SK-N-SH treated with all-trans-retinoic acid at 6 μM for 48 hours (cell line): ENCODE measurements around the gene ACOT9.

Experiments
- ATAC-seq: fragments of 200-7000 bp; cut with Tn5 transposase; 3 replicates; pipeline ENCODE4 v1.9.1; 2020; ENCODE audit warnings: mild to moderate bottlenecking, moderate library complexity
- ARNTL ChIP-seq: fragments of 450-650 bp; formaldehyde crosslinking; IDR thresholded peaks from 2 replicates; pipeline ENCODE4 v1.5.0; 2020; ENCODE audit warnings: low read depth, mild to moderate bottlenecking, moderate library complexity, borderline replicate concordance
- BACH2 ChIP-seq: fragments of 250-450 bp; sonication (Bioruptor Pico); IDR thresholded peaks from 2 replicates; pipeline ENCODE4 v1.9.0; 2021; ENCODE audit warnings: mild to moderate bottlenecking, borderline replicate concordance
- CREB5 ChIP-seq: fragments of 250-450 bp; sonication (Bioruptor Pico); IDR thresholded peaks from 2 replicates; pipeline ENCODE4 v1.5.1; 2020; ENCODE audit warnings: low read depth, mild to moderate bottlenecking, moderate library complexity
- CSDC2 ChIP-seq: fragments of 250-450 bp; sonication (Bioruptor Pico); IDR thresholded peaks from 2 replicates; pipeline ENCODE4 v1.5.0; 2020; ENCODE audit warnings: mild to moderate bottlenecking, moderate library complexity
- CSRNP3 ChIP-seq: fragments of 250-450 bp; sonication (Bioruptor Pico); IDR thresholded peaks from 2 replicates; pipeline ENCODE4 v1.5.1; 2021; ENCODE audit warnings: mild to moderate bottlenecking, moderate library complexity
- ESRRG ChIP-seq: fragments of 250-450 bp; sonication (Bioruptor Pico); IDR thresholded peaks from 2 replicates; pipeline ENCODE4 v1.6.1; 2021; ENCODE audit warnings: mild to moderate bottlenecking
- GLIS3 ChIP-seq: fragments of 250-450 bp; sonication (Bioruptor Pico); IDR thresholded peaks from 2 replicates; pipeline ENCODE4 v1.5.0; 2020; ENCODE audit warnings: mild to moderate bottlenecking, moderate library complexity
- ISL1 ChIP-seq: fragments of 250-450 bp; sonication (Bioruptor Pico); IDR thresholded peaks from 2 replicates; pipeline ENCODE4 v2.1.2; 2022; ENCODE audit warnings: mild to moderate bottlenecking, moderate library complexity
- OSR1 ChIP-seq: fragments of 250-450 bp; sonication (Bioruptor Pico); IDR thresholded peaks from 2 replicates; pipeline ENCODE4 v1.8.0; 2022; ENCODE audit warnings: moderate library complexity, mild to moderate bottlenecking, inconsistent platforms
- POU6F1 ChIP-seq: fragments of 250-450 bp; sonication (Bioruptor Pico); IDR thresholded peaks from 2 replicates; pipeline ENCODE4 v1.8.0; 2021; ENCODE audit warnings: low read depth, mild to moderate bottlenecking, moderate library complexity, borderline replicate concordance
- PPARA ChIP-seq: fragments of 250-450 bp; sonication (Bioruptor Pico); IDR thresholded peaks from 2 replicates; pipeline ENCODE4 v1.5.0; 2020; ENCODE audit warnings: mild to moderate bottlenecking, borderline replicate concordance
- RARB ChIP-seq: fragments of 250-450 bp; sonication (Bioruptor Pico); IDR thresholded peaks from 2 replicates; pipeline ENCODE4 v1.8.0; 2021; ENCODE audit warnings: mild to moderate bottlenecking, moderate library complexity
- SNAI2 ChIP-seq: fragments of 250-450 bp; sonication (Bioruptor Pico); IDR thresholded peaks from 2 replicates; pipeline ENCODE4 v1.5.0; 2020; ENCODE audit warnings: mild to moderate bottlenecking, moderate library complexity
- TCF4 ChIP-seq: fragments of 250-450 bp; sonication (Bioruptor Pico); IDR thresholded peaks from 2 replicates; pipeline ENCODE4 v1.8.0; 2021; ENCODE audit warnings: mild to moderate bottlenecking, moderate library complexity, borderline replicate concordance
- TOX ChIP-seq: fragments of 250-450 bp; sonication (Bioruptor Pico); IDR thresholded peaks from 2 replicates; pipeline ENCODE4 v1.8.0; 2021; ENCODE audit warnings: mild to moderate bottlenecking, moderate library complexity, borderline replicate concordance
- TSHZ2 ChIP-seq: fragments of 250-450 bp; sonication (Bioruptor Pico); IDR thresholded peaks from 2 replicates; pipeline ENCODE4 v1.5.0; 2020; ENCODE audit warnings: mild to moderate bottlenecking, moderate library complexity
- ZC3H10 ChIP-seq: fragments of 250-450 bp; sonication (Bioruptor Pico); IDR thresholded peaks from 2 replicates; pipeline ENCODE4 v1.5.1; 2021; ENCODE audit warnings: mild to moderate bottlenecking, moderate library complexity
- ZFP3 ChIP-seq: fragments of 250-450 bp; sonication (Bioruptor Pico); IDR thresholded peaks from 2 replicates; pipeline ENCODE4 v1.5.0; 2020; ENCODE audit warnings: mild to moderate bottlenecking, moderate library complexity
- ZFP30 ChIP-seq: fragments of 450-650 bp; formaldehyde crosslinking; IDR thresholded peaks from 2 replicates; pipeline ENCODE4 v1.5.0; 2022; ENCODE audit warnings: mild to moderate bottlenecking, moderate library complexity
- ZNF565 ChIP-seq: fragments of 450-650 bp; formaldehyde crosslinking; conservative IDR thresholded peaks from 2 replicates; pipeline ENCODE4 v1.5.0; 2020; ENCODE audit warnings: low read depth, mild to moderate bottlenecking, moderate library complexity
- ZNF70 ChIP-seq: fragments of 450-650 bp; formaldehyde crosslinking; IDR thresholded peaks from 2 replicates; pipeline ENCODE4 v1.5.0; 2020; ENCODE audit warnings: mild to moderate bottlenecking, moderate library complexity
- ZNF8 ChIP-seq: fragments of 450-650 bp; formaldehyde crosslinking; IDR thresholded peaks from 2 replicates; pipeline ENCODE4 v1.5.0; 2020; ENCODE audit warnings: mild to moderate bottlenecking, moderate library complexity

The ACOT9 gene

GRCh38 chrX:23742174-23742696 is 841 bp downstream of the ACOT9 start:
- ATAC-seq, result peak; percentile 73
- TF ChIP-seq TSHZ2 (no peak), TCF4 (CRISPR knock-in tag) (no peak), TOX (no peak), CSDC2 (CRISPR knock-in tag) (no peak), BACH2 (CRISPR knock-in tag) (no peak), ESRRG (CRISPR knock-in tag) (no peak), ISL1 (CRISPR knock-in tag) (no peak), ZC3H10 (no peak), ARNTL (no peak), CREB5 (CRISPR knock-in tag) (no peak), ZNF565 (CRISPR knock-in tag) (no peak), ZNF70 (CRISPR knock-in tag) (no peak)

GRCh38 chrX:23737413-23737812 is 5.7 kb downstream of the ACOT9 start:
- no peak for ATAC-seq
- TF ChIP-seq ZFP3 (no peak), ZNF565 (CRISPR knock-in tag) (no peak), RARB (CRISPR knock-in tag) (no peak), CREB5 (CRISPR knock-in tag) (no peak), ARNTL (no peak), CSRNP3 (no peak), ZNF8 (no peak), ZNF70 (CRISPR knock-in tag) (no peak), SNAI2 (no peak), GLIS3 (no peak), OSR1 (CRISPR knock-in tag) (no peak), ZFP30 (CRISPR knock-in tag) (no peak), TCF4 (CRISPR knock-in tag) (no peak), PPARA (CRISPR knock-in tag) (no peak), BACH2 (CRISPR knock-in tag) (no peak), CSDC2 (CRISPR knock-in tag) (no peak), POU6F1 (CRISPR knock-in tag) (no peak), ESRRG (CRISPR knock-in tag) (no peak)
- TF ChIP-seq, all 23 proteins: peak for 0

GRCh38 chrX:23736030-23736429 is 7.0 kb downstream of the ACOT9 start:
- TF ChIP-seq ESRRG (CRISPR knock-in tag) (no peak), ZNF70 (CRISPR knock-in tag) (no peak), SNAI2 (no peak), POU6F1 (CRISPR knock-in tag) (no peak), TCF4 (CRISPR knock-in tag) (no peak), ZFP30 (CRISPR knock-in tag) (no peak), CSDC2 (CRISPR knock-in tag) (no peak), TOX (no peak), BACH2 (CRISPR knock-in tag) (no peak), ARNTL (no peak), TSHZ2 (no peak)

More at GRCh38 chrX:23736030-23736429, 7.0 kb downstream of the ACOT9 start:
- ATAC-seq, result no peak
